ENCODE results near the gene LARGE1.
"Not testable (repeated sequence)": the region's sequence is repeated elsewhere in the genome, so short reads cannot be mapped to it uniquely, and the experiment has no call there.

LARGE1 gene

DNA sequence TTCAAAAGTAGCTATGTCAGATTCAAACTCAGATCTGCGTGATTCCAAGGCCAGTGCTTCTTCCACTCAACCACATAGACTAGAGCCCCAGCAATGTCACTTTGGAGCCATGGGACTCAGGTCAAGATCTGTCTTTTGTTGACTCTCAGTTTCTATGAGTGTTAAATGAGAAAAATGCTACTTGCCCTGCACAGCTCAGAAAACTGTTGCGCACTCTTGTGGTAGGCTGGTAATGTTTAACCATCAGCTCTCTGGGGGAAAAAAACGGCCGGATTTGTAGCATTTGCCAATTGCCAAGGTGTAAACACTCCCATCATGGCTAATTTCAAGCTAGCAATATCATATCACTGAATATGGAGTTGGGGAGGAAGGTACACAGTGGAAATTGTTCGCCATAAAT is 534.0 kb downstream of the LARGE1 start:
- no peak for DNase-seq

DNA sequence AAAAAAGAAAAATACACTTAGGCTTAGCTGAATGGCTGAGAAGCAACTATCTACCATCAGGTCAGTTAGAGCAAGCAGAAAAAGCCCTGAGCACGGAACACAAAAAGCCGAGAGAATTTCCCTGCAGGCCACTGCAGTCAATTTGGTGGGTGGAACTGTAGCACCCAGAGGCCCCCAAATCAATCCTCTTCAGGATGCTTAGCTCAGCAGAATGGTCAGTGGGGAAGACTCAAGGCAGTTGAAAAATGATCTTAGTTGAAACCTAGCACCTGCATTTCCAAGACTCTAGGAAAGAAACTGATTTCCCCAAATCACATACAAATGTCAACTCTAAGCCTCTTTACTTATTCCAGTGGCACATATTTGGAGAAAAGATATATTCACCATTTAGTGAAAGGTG is 534.7 kb downstream of the LARGE1 start:
- DNase-seq = no peak

DNA sequence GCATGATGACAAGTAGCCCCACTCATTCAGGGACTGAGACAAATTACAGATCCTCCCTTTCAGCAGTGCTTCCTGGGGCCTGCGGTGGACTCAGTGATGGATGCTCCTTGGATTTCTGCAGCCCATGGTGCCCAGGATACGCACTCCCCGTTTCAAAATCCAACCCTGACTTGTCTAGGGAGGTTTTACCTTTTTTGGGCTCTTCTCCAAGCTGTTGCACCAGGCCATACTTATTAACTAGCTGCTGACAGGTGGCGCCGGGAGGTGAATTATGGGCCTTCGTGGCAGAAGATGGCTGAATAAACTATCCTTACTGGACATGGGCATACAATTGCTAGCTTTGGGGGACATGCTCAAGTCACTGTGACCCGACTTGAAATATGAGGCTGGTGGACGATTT is 537.8 kb downstream of the LARGE1 start:
- DNase-seq = no peak

DNA sequence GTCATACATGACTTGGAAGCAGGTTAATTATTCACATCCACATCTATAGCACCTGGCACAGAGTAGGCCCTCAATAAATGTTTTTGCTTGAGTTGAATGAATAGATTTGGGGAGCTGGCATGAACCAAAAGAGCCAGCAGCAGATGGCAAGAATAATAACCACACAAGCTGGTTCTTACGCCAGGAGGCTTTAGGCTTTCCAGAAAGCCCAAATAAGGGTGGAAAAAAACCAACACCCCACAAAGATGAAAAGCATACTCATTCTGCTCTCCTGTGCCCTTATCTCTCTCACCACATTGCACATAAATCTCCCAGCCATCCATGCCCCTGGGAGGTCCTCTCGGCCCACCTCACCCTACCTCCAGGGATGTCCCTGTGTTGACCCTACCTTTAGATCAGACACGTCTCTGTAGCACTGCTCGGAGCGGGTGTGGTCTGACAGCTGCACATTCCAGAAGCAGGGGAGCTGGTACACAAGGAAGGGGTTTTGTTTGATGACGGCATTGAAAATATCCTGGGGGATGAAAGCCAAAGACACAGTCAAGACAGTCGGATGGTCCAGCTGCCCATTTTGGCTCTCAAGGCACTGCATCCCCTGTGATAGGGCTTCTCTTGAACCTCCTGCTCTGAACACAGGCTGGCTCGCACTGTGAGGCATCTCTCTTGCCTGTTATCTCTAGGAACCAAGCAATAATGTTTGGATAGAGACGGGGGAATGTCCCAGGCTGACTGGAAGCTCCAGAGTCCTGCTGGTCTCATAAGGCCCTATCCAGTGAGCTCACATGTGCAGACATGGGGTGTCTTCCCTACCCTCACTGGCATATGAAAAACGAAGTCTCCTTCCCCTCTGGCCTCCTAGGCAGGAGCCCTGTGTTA is 538.5 kb downstream of the LARGE1 start:
- DNase-seq = no peak

DNA sequence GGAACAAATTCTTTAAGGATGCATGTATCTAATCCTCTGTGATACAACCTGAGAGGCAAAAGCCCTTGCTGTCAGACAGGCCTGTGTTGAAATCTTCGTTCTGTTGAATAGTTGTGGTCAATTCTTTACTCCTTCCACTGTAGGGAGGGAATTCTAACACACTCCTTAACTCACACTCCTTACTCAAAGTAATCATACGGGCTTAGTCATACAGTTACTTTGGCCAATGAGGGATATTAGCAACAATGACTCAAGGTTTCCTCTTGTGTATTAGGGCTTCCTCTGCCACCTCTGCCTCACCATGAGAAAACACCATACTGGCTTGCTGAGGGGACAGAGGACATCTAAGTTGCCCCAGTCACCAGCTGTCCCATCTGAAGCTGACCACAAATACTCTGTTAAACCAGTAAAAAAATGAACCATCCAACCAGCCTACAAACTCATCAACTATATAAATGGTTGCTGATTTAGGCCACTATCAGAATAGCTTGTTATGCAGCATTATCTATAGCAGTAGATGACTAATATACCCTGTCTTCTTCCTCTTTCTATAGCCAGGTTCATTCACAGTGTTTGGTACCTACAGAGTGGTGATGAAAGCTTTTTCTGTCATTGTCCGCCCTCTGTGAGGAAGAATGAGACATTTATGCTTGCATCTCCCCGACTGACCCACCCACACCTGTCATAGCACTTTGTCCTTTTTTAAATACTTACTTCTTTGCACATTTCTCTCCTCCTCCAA is 539.3 kb downstream of the LARGE1 start:
- DNase-seq = no peak

DNA sequence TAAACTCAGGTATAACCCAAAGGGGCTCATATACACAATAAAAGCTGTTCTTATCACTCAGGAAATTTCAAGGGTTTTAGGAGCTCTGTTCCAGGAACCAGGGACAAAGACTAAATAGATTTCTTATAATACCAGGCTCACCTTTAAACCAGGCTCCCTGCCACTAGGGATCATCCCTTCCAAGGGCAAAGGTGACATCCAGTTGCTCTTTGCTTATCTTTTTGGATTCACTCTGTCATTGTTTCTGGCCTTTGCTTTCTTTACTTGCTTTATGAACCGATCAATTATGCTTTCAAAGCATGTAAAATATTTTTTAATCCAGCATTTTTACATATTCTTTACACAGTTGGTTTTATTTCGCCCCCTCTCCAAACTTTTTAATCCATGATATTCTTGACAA is 540.4 kb downstream of the LARGE1 start:
- DNase-seq = no peak

DNA sequence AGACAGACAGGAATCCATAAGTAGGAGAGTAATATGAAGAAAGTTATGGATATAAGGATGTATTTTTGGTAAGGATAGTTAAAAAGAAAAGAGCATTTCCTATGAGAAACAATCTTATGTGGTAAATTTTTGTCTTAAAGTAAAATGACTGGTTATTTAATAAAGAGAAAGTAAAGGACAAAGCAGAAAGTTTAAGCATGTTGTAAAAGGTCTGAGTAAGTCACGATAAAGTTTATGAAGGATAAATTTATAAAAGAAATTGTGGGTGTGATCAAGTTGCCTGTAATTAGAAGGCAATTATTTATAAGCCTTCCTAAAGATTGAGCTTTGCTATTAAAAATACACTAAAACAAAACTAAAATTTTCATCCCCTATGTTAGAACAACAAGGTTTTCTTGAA is 547.4 kb downstream of the LARGE1 start:
- DNase-seq = no peak

DNA sequence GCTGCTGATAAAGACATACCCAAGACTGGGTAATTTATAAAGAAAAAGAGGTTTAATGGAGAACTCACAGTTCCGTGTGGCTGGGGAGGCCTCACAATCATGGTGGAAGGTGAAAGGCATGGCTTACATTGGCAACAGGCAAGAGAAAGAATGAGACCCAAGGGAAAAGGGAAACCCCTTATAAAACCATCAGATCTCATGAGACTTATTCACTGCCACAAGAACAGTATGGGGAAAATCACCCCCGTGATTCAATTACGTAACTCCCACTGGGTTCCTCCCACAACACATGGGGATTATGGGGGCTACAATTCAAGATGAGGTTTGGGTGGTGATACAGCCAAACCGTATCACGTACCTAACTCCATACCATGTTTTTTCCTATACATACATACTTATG is 557.0 kb downstream of the LARGE1 start:
- not testable (repeated sequence) for DNase-seq

DNA sequence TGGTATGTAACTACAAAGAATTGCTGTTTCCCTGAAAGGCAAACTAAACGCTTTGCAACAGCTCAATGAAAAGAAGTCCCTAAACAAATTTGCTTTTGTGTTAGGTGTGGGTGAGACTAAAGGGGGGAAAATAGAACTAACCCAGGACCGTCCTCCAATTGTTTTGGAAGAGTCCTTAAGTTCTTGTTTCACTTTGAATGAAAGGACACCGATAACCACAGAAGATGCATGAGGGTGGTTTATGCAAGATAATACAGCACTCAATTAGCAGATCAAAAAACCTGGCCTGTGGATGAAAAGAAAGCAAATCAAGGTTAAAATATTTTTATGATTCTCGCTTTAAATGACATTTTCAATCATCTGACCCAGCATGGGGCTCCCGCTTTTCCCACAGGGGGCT is 557.6 kb downstream of the LARGE1 start:
- DNase-seq = no peak

DNA sequence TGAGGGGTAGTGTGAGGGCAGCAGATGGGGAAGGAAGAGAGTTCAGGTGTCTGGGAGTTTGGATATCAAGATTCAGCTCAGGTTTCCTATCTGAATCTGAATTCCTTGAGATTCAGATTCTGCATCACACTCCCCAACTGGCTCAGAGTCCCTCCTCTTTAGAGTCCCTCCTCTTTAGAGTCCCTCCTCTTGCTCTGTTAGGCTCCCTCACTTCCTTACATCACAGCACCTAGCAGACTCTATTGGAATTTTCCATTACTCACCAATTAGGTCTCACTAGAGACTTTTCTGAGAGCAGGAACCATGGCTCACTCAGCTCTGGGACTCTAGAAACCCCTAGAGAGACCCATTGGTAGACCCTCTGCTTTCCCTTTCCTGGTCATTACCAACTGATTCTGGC is 558.7 kb downstream of the LARGE1 start:
- DNase-seq = no peak

DNA sequence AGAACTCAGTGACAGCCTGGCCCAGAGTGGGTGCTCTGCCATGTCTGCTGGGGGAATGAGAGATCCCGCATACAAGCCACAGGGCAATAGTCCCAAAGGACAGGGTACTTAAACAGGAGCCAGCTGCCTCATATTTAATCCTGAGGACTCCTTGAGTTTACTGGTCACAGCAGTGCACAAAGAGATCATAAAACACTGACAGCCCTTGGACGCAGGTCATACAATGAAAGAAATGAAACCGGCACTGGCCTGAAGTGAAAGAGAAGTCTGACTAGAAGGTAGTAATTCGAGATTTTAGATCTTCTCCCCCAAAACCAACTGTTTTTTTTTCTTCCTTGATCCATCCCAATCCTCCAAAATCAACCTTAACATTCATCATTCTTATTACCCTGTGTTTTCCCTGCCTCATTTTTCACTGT is 562.3 kb downstream of the LARGE1 start:
- DNase-seq = no peak

DNA sequence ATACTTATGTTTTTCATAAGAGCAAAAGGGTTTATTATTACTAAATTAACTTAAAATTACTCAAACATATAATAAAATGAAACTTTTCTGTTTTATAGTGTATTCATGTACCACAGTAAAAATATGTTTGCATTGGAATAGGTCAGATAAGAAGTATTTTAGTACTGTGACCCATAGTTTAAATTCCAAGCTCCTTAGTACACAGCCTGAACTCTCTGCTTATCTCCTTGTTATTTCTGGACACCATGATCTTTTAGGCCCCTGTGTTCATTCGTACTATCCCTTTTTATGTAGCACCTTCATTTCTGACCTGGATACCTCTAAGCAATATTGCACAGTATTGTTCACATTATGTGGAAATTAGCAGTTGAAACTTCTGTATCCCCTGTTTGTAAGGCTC is 565.3 kb downstream of the LARGE1 start:
- no peak for DNase-seq

DNA sequence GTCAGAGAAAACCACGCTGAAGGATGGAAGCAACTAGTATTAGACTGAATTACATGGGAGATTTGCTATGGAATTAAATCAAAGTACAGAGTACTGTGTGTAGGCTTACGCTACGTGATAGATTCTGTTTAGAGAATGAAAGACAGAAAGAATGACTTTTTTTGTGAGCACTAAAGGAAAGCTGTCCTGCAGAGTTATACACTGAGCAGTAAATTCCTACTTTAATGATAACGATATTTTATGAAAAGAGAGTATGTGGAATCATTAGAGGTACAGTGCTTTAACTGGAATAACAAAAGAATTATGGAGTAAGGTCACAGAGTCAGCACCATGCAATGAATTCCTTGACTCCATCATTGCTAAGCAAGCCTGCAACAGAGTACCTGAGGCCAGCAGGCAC is 566.8 kb downstream of the LARGE1 start:
- no peak for DNase-seq

DNA sequence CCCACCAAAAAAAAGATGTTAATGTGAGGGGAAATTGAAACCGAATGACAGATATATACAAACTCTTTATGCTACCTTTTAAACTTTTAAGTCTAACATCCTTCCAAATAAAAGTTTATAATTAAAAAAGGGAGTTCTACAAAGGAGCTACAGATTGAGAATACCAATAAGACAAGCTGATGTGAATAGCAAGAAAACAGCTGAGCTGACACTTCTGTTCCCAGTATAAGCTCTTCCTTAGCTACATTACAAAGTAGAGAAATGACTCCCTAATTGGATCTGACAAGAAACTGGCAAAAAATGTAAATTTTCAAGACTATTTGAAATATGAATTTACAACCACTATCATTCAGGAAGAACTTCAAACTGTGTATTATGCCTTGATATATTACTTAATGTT is 567.5 kb downstream of the LARGE1 start:
- no peak for DNase-seq

DNA sequence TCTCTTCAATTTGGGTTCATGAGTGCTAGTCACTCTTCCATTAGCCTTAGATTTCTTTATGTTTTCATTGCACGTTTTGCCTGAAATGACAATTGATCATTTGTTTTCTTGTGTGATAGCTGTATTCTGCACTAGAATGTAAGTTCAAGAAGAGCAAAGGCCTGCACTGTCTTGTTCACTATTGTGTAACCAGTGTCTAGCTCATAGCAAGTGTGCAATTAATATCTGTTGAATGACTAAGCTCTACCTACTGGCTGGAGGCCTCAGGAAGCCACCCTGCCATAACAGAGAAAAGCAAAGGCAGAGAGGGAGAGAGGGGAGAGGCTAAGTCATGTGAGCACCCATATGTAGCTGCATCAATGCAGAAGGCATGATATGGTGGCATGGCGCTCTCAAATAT is 569.3 kb downstream of the LARGE1 start:
- DNase-seq = no peak

DNA sequence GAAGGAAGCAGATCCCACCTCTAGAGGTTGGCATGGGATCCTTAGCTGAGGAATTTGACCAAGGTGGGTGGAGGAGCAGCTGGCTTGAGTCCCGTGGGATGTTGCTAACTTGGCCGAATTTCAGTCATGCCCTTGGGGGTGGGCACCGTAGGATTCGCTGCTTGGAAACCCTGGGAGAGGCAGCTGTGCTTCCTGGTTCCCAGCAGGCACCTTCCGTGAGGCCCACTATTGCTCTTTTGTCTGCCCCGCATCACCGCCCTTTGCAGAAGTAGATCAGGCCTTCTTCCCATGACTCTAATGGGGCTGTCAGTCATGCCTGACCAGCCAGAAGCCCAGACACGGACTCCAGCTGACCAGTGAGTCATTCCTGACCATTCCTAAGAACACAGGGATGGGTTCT is 569.8 kb downstream of the LARGE1 start:
- no peak for DNase-seq

DNA sequence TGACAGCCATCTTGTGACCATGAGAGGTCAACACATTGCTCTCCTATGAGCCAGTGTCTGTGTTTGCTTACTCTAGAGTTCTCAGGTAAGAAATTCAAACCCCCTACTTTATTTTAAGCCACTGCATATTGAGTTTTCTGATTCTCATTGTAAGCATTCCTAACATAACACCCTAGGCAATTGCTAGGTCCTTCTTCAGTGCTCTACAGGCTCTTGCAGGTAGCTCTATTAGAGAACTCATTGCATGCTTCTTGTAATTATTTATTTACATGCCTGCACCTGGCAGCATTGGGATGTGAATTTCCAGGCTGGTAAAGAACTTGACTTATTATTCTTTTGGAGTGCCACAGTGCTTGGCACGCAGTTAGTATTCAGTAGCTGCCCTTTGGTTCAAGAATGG is 573.3 kb downstream of the LARGE1 start:
- no peak for DNase-seq

DNA sequence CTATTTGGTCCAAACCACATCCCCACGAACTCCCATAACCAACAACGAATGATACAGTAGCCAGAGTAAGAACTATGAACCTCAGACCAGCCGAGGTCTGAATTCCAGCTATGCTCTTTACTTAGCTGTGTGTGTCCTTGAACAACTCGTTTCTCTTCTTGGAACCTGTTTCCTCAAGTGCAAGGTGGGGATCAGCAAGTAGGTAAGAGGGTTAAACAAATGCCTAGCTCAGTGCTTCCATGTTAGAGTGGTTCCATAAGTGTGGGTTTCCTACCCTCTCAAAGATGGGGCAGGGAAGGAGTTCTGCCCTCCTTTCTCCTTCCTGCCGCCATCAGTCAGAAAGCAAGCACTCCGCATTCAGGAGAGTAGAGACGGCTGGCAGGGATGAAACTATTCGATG is 578.7 kb downstream of the LARGE1 start:
- DNase-seq = no peak

DNA sequence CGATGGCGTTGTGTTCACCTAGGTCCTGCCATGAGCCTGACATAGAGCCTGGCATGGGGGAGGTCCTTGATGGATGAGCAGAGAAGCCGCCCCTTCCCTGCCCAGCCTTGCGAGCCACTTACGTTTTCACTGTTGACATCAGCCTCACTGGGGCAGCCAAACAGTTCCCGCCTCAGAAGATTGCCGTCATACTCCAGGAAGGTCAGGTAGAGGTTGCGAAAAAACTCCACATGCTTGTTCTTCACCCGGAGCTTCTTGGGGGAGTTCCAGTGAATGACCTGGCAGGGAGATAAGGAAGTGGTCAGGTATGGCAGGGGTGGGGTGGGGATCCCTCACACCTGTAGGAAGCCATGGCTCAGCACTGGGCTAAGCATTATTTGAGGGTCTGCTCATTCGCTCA is 582.8 kb downstream of the LARGE1 start:
- DNase-seq = no peak

DNA sequence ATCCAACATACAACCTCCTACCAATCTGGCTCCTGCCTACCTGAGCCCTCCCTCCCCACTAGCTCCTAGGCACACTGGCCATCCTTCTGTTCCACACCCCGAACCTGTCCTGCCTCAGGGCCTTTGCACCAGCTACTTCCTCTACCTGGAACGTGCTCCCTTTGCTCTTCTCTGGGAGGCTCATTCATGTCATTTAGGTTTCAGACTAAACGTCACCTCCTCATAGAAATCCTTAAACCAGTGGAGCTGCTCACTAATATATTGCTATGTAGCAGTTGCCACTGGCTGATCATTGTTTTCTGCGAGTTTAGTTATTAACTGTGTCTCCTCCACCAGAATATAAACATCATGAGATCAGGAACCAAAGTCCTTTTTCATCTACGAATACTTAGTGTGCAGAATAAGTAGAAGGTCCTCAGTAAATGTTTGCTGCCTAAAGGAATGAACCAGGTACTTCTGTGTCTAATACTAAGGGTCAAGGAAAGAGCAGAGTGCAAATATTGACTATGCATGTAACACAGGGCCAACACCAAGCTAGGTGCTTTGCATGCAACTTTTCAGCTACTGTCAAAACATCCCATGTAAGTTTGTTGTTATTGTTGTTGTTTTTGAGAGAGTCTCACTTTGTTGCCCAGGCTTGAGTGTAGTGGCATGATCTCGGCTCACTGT is 584.5 kb downstream of the LARGE1 start:
- DNase-seq = no peak

DNA sequence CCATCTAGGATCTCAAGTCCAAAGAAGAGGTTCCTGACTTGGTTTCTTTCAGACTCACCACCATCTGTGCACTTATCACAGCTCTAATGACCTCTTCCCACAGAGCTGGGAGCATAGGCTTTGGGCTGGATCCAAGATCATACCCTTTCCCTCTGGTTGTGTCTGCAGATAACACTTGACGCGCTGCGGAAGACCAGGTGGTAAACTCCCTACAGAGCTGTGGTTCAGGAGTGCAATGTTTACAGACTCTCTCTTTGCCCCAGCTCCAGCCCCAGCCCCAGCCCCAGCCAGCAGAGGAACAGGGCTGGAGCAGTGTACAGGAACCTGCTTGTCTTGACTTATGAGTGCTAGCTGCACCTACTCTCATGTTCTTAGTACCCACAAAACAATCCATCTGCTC is 587.7 kb downstream of the LARGE1 start:
- no peak for DNase-seq

DNA sequence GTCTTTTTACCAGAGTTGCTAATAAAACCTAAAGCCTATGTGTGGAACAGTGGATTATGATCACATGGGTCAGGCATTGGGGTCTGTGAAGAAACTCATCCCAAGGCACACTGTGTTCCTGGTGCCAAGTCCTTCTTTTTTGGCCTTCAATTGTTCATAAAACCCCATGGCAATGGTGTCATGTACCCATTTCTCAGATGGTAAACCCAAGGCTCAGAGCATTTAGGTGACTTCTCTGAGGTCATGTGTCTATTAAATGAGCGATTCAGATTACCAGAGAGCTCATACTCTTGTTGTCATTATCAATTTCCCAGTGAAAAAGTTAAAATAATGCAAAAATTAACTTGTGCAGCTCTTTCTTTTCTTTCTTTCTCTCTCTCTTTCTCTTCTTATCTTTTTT is 589.3 kb downstream of the LARGE1 start:
- no peak for DNase-seq

DNA sequence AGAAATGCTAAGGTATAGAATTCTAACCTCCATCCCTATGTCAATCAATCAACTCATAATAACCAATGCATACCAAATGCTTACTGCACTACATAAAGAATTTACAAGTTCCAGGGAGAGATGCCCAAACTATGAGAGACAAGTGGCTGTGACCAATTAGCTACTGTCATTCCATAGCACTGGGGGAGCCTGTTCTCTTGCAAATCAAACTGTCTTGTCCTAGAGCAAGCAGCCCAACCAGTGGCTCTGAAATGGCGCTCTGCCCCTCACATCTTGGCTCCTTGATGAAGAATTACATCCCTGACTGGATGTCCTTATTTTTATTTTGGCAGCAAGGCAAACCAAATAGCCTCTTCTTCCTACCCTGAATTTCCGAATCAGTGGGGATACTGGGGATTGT is 589.7 kb downstream of the LARGE1 start:
- no peak for DNase-seq

DNA sequence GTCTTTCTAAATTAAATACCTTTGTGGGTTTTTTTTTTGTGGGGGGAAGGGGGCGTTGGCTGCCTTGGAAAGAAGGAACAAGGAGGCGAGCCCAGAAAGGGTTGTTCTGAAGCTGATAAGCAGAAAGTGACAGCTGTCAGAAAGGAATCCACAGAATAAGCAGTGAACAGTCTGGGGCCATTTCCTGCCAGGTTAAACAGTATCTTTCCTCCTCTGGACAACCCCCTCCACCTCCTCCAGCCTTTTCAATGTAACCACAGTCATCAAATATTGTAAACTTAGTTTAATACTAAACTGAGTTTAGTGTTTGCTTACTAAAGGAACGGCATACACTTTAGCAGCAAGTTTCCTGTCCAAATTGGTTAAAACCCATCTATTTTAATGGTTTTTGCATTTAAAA is 590.9 kb downstream of the LARGE1 start:
- DNase-seq = no peak

Data from CD4-positive, alpha-beta T cell treated with Interferon gamma for 1 hour (primary cell).